Ishikawa (cell line): ENCODE measurements around the gene LIX1.

Source experiments
- CEBPB ChIP-seq: IDR thresholded peaks from 2 replicates; pipeline ENCODE4 v1.6.1; 2012
- CREB1 ChIP-seq: IDR thresholded peaks from 2 replicates; pipeline ENCODE4 v1.6.1; 2012; ENCODE audit warnings: low read depth
- EGR1 ChIP-seq: IDR thresholded peaks from 2 replicates; pipeline ENCODE4 v1.6.1; 2012
- EP300 ChIP-seq: IDR thresholded peaks from 2 replicates; pipeline ENCODE4 v1.6.1; 2012; ENCODE audit warnings: borderline replicate concordance
- FOXM1 ChIP-seq: IDR thresholded peaks from 2 replicates; pipeline ENCODE4 v1.6.1; 2012; ENCODE audit warnings: low read depth, borderline replicate concordance
- MAX ChIP-seq: IDR thresholded peaks from 2 replicates; pipeline ENCODE4 v1.6.1; 2012
- NFIC ChIP-seq: IDR thresholded peaks from 2 replicates; pipeline ENCODE4 v1.6.1; 2012
- RAD21 ChIP-seq: IDR thresholded peaks from 2 replicates; pipeline ENCODE4 v1.6.1; 2012; ENCODE audit warnings: low read depth
- TAF1 ChIP-seq: IDR thresholded peaks from 2 replicates; pipeline ENCODE4 v1.6.1; 2012; ENCODE audit warnings: low read depth, mild to moderate bottlenecking
- TCF12 ChIP-seq: IDR thresholded peaks from 2 replicates; pipeline ENCODE4 v1.6.1; 2012; ENCODE audit warnings: low read depth
- TEAD4 ChIP-seq: IDR thresholded peaks from 2 replicates; pipeline ENCODE4 v1.6.1; 2012
- USF1 ChIP-seq: IDR thresholded peaks from 2 replicates; pipeline ENCODE4 v1.6.1; 2012
- YY1 ChIP-seq: IDR thresholded peaks from 2 replicates; pipeline ENCODE4 v1.6.1; 2012; ENCODE audit warnings: low read depth
- ZBTB7A ChIP-seq: IDR thresholded peaks from 2 replicates; pipeline ENCODE4 v1.6.1; 2012; ENCODE audit warnings: low read depth
- TF ChIP-seq, protein P1 (sequence below): IDR thresholded peaks from 2 replicates; pipeline ENCODE4 v1.6.1; 2012; ENCODE audit warnings: low read depth, mild to moderate bottlenecking

The LIX1 gene

DNA sequence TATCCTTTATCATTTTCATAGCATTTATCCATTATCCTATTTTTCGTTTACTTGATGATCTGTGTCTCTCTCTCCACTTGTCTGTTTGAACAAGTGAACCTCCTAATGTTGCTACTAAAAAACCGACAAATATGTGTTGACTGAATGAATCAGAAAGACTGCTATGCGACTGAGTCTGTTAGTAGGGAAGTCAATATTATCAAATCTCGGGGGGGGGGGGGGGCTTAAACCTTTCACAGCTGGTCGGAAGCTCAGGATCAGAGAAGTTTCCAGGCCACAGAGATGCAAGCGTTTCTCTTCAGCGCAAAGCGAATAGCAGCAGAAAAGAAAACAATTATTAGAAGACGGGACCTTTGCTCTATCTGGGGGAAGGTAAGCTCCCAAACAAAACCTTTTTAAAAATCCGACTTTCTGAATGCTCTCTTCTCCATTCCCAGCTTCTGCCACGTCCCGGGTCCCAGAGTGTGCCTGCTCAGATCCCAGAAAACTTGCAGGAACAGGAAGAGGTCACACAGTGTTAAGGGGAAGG, 40.2 kb upstream of the LIX1 start:
- TF ChIP-seq ZBTB7A (no peak), TEAD4 (no peak), CEBPB (no peak), EP300 (no peak)

DNA sequence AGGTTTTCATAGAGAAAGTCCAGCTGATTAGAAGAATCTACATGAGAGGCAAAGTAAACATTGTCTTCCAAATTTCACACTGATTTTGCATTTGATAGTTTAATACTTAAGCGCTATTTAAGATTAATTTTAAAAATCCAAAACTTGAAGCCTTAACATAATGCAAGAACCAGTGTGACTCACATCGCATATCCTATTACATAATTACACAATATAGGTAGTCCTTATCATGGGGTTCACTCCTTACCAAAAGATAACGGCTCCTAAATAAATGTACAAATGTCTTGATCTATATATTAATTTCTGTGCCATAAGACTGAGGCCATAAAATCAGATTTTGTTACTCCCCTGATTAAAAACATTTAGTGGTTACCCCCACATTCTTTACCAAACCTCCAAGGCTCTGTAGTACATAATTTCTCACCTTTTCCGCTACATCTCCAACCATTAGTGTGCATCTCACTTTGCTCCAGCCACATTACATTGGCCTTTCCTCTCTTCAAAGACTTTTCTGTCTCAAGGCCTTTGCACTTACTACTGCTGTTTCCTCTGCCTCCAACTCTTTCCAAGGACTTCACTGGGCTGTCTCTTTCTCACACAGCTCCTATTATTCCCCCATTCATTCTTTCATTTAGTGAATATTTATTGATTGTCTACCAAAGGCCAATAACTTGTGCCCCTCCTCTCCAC, 39.6 kb upstream of the LIX1 start:
- TF ChIP-seq EP300 (no peak), EGR1 (no peak), USF1 (no peak), TAF1 (no peak), CREB1 (no peak), MAX (no peak), FOXM1 (no peak), YY1 (no peak), RAD21 (no peak), ZBTB7A (no peak), TCF12 (no peak), TEAD4 (no peak), NFIC (no peak), CEBPB (no peak)
- TF ChIP-seq, protein P1, sequence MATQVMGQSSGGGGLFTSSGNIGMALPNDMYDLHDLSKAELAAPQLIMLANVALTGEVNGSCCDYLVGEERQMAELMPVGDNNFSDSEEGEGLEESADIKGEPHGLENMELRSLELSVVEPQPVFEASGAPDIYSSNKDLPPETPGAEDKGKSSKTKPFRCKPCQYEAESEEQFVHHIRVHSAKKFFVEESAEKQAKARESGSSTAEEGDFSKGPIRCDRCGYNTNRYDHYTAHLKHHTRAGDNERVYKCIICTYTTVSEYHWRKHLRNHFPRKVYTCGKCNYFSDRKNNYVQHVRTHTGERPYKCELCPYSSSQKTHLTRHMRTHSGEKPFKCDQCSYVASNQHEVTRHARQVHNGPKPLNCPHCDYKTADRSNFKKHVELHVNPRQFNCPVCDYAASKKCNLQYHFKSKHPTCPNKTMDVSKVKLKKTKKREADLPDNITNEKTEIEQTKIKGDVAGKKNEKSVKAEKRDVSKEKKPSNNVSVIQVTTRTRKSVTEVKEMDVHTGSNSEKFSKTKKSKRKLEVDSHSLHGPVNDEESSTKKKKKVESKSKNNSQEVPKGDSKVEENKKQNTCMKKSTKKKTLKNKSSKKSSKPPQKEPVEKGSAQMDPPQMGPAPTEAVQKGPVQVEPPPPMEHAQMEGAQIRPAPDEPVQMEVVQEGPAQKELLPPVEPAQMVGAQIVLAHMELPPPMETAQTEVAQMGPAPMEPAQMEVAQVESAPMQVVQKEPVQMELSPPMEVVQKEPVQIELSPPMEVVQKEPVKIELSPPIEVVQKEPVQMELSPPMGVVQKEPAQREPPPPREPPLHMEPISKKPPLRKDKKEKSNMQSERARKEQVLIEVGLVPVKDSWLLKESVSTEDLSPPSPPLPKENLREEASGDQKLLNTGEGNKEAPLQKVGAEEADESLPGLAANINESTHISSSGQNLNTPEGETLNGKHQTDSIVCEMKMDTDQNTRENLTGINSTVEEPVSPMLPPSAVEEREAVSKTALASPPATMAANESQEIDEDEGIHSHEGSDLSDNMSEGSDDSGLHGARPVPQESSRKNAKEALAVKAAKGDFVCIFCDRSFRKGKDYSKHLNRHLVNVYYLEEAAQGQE: no peak

DNA sequence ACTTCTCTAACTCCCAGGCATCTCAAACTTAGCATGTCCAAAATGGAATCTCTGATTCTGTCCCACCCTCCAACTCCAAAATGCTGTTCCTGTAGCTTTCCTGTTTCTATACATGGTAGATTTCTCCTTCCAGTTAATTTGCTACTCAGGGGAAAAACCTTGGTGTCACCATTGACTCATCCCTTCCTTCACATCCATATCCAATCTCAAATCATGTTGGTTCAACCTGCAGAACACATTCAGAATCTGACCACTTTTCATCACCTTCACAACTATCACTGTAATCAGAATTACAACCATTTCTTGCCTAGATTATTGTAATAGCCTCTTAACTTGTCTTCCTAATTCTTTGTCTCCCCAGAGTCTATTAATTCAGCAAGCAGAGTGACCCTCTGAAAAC, 29.8 kb upstream of the LIX1 start:
- TF ChIP-seq USF1: no peak
- no peak for TF ChIP-seq RAD21
- TF ChIP-seq TCF12: no peak
- TF ChIP-seq NFIC: no peak

- TF ChIP-seq TAF1 (no peak), EP300 (no peak), FOXM1 (no peak), NFIC (no peak), RAD21 (no peak), CREB1 (no peak), CEBPB (no peak), YY1 (no peak), MAX (no peak), EGR1 (no peak), TCF12 (no peak), ZBTB7A (no peak), TEAD4 (no peak), USF1 (no peak)
- TF ChIP-seq, protein P1: no peak
Measured at GRCh38 chr5:97171703-97172102, 29.3 kb upstream of the LIX1 start.

GRCh38 chr5:97167435-97167834, 25.0 kb upstream of the LIX1 start:
- TF ChIP-seq, protein P1: no peak
- no peak for TF ChIP-seq CREB1
- TF ChIP-seq EGR1: no peak
- TF ChIP-seq TAF1: no peak
- TF ChIP-seq ZBTB7A: no peak
- no peak for TF ChIP-seq NFIC
- TF ChIP-seq TEAD4: no peak
- TF ChIP-seq RAD21: no peak
- TF ChIP-seq CEBPB: no peak
- no peak for TF ChIP-seq USF1
